A673 (cell line): ENCODE data around the gene FOXI1. TPM values are rescaled to one million over a fixed set of nuclear protein-coding genes. Genes with fewer than 3 reads are reported as not detected.

Experiments
- BruUV-seq: library from RNA; stranded (reverse); fragments of 400-500 nt; replicated peaks from 2 replicates; lab custom pipeline; 2021; lab: Mats Ljungman, UMichigan
- CTCF ChIA-PET: fragments of 300-600 bp; sonication (Branson Sonifier 250); formaldehyde crosslinking; loops from one replicate; lab custom pipeline; 2022; ENCODE audit warnings: antibody characterized with exemption; lab: Charles Lee
- POLR2A ChIA-PET: fragments of 300-600 bp; sonication (Branson Sonifier 250); formaldehyde crosslinking; loops from one replicate; lab custom pipeline; 2022; ENCODE audit warnings: antibody characterized with exemption; ENCODE audit not compliant: low non-redundant PET; lab: Charles Lee
- DNase-seq: peaks from one replicate; pipeline ENCODE4 v3.0.0-alpha.2; 2015; ENCODE audit warnings: low spot score
- H3K27ac ChIP-seq: fragments of 200-600 bp; sonication (generic); 2 replicates; pipeline ENCODE4 v1.5.1; 2016; ENCODE audit warnings: mixed run types, low read depth, mild to moderate bottlenecking, mixed read lengths, antibody characterized with exemption, low read length; ENCODE audit not compliant: poor library complexity, severe bottlenecking
- H3K27me3 ChIP-seq: fragments of 200-600 bp; sonication (generic); replicated peaks from 2 replicates; pipeline ENCODE4 v1.6.1; 2017; ENCODE audit warnings: mixed run types, low read depth, mild to moderate bottlenecking, mixed read lengths, antibody characterized with exemption, low read length; ENCODE audit not compliant: insufficient read depth, poor library complexity
- H3K36me3 ChIP-seq: fragments of 200-600 bp; sonication (generic); 2 replicates; pipeline ENCODE4 v1.6.1; 2016; ENCODE audit warnings: mixed run types, mild to moderate bottlenecking, mixed read lengths, antibody characterized with exemption, low read length; ENCODE audit not compliant: insufficient read depth, poor library complexity, severe bottlenecking
- H3K4me1 ChIP-seq: fragments of 200-600 bp; sonication (generic); 2 replicates; pipeline ENCODE4 v1.6.1; 2017; ENCODE audit warnings: mixed run types, mild to moderate bottlenecking, mixed read lengths, antibody characterized with exemption, low read length; ENCODE audit not compliant: insufficient read depth, poor library complexity, severe bottlenecking
- H3K4me3 ChIP-seq: fragments of 200-600 bp; sonication (generic); 2 replicates; pipeline ENCODE4 v1.5.1; 2016; ENCODE audit warnings: low read depth, mixed run types, mild to moderate bottlenecking, mixed read lengths, low read length; ENCODE audit not compliant: poor library complexity, severe bottlenecking
- H3K9me3 ChIP-seq: fragments of 200-600 bp; sonication (generic); 2 replicates; pipeline ENCODE4 v1.6.1; 2016; ENCODE audit warnings: mixed run types, low read depth, mild to moderate bottlenecking, mixed read lengths, antibody characterized with exemption, low read length; ENCODE audit not compliant: poor library complexity, severe bottlenecking
- EZH2 ChIP-seq: fragments of 200-600 bp; sonication (generic); IDR thresholded peaks from 2 replicates; pipeline ENCODE4 v1.6.1; 2017; ENCODE audit warnings: borderline replicate concordance, low read depth, mild to moderate bottlenecking, mixed read lengths, antibody characterized with exemption, low read length; ENCODE audit not compliant: poor library complexity, severe bottlenecking
- intact Hi-C: fragments of 100-400 bp; cut with micrococcal nuclease; formaldehyde crosslinking; loops from one replicate; pipeline ENCODE4 v1.10.0; 2022; ENCODE audit not compliant: unreplicated experiment
- total RNA-seq: library from RNA; stranded (reverse); gene quantifications from 2 replicates; pipeline ENCODE4 v1.2.3, GENCODE V29; 2021
- TF ChIP-seq, protein P1 (sequence below): fragments of 300-800, 200-600 bp; sonication (generic); conservative IDR thresholded peaks from 2 replicates; pipeline ENCODE4 v1.5.1; 2017; ENCODE audit warnings: low read depth, mild to moderate bottlenecking, antibody characterized with exemption, low read length, moderate library complexity, mixed read lengths

FOXI1 gene
- total RNA-seq, 1 experiment from 2014 or later, result not detected

DNA sequence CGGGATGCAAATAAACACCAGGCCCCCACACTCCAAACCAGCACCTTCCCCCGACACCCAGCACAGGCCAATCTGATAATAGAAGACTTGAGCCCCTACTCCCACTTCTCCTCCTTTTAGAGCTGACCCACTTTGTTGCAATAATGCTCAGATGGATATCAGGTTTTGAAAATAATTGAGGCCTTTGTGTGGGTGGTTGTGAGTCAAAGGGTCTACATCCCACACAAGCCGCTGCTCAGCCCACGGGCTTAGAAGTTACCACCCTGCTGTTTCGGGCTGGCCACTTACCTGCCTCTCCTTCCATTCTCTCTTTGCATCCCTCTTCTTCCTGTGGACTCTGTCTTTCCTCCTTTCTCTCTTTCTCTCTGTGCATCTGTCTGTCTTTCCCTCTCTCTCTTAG, 36.2 kb upstream of the FOXI1 start:
- intact Hi-C loops, result no loop called here
- ChIA-PET CTCF (no interaction called here), POLR2A (no interaction called here)
- no peak overlapping the region for H3K27ac ChIP-seq
- no peak for DNase-seq
- no TSS peak for BruUV-seq
- TF ChIP-seq EZH2, result no peak
- TF ChIP-seq, protein P1, sequence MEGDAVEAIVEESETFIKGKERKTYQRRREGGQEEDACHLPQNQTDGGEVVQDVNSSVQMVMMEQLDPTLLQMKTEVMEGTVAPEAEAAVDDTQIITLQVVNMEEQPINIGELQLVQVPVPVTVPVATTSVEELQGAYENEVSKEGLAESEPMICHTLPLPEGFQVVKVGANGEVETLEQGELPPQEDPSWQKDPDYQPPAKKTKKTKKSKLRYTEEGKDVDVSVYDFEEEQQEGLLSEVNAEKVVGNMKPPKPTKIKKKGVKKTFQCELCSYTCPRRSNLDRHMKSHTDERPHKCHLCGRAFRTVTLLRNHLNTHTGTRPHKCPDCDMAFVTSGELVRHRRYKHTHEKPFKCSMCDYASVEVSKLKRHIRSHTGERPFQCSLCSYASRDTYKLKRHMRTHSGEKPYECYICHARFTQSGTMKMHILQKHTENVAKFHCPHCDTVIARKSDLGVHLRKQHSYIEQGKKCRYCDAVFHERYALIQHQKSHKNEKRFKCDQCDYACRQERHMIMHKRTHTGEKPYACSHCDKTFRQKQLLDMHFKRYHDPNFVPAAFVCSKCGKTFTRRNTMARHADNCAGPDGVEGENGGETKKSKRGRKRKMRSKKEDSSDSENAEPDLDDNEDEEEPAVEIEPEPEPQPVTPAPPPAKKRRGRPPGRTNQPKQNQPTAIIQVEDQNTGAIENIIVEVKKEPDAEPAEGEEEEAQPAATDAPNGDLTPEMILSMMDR, result no peak
- peaks cover 19% of the 10 kb centered on the region for H3K4me1 ChIP-seq
- H3K4me3 ChIP-seq, result no peak overlapping the region
- H3K27me3 ChIP-seq, result no peaks in the 10 kb centered on the region
- H3K9me3 ChIP-seq, result no peaks in the 10 kb centered on the region
- no peaks in the 10 kb centered on the region for H3K36me3 ChIP-seq

DNA sequence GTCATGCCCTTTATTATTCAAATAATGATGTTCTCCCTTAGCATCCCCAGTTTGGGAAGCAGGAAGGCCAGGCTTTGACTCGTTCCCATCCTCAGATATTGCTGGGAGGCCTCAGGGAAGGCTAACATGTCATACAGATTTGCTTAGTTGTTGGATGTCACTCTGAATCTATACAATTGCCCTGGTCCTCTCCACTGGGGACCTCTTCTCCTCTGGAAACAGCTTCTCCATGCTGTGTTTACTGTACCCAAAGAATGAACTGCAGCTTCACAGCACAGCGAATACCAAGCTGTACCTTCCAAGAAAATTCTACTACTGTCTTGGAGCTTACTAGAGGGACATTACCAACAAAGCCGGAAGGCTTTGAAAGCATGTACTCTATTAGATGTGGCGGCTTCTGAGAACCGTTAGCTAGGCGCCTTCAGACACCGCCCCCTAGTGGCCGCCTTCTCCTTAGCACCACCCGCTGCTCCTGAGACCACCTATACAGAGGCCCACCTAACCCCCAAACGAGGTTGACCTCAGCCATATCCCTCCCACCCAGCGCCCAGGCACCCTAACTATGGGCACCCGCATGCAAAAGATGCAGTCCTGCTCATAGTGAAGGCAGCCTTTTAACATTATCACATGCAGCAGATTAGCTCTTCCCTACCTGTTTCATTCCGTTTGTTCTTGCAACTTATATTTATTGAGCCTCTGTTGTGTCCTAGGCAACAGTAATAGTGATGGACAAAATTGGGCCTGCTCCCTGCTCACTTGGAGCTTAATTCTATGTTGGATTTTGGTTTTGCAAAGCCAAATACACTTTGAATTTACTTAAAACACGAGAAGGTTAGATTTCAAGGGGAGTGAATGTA, 34.9 kb upstream of the FOXI1 start:
- Histone ChIP-seq H3K27me3 (no peaks in the 10 kb centered on the region), H3K4me1 (peaks cover 19% of the 10 kb centered on the region), H3K4me3 (no peak overlapping the region), H3K36me3 (no peaks in the 10 kb centered on the region), H3K9me3 (no peaks in the 10 kb centered on the region), H3K27ac (no peak overlapping the region)
- intact Hi-C loops, result no loop called here
- POLR2A ChIA-PET, result no interaction called here
- DNase-seq, result peak; percentile 37
- CTCF ChIA-PET, result interaction anchor here (0.6 to 1.0 kb wide), 2 partner anchors 10 to 115 kb away, joined by 4 to 5 read pairs; no protein-coding TSS in a partner anchor
- TF ChIP-seq, protein P1, result peak; percentile 65
- no peak for TF ChIP-seq EZH2
- no TSS peak for BruUV-seq

DNA sequence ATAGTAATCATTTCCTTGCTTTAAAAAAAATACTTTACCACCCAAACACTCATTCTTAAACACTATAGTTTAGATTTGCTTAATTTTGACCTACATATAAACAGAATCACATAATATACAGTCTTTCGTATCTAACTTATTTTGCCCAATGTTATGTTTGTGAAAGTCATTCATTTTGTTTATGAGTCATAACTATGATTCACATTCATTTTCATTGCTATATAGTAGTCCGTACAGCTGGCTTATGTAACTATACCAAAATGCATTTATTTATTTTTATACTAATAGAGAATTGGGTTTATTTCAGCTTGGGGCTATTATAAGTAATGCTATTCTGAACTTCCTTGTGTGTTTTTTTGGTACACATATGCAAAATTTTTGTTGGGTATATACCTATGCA, 33.9 kb upstream of the FOXI1 start:
- BruUV-seq, result no TSS peak
- CTCF ChIA-PET, result no interaction called here

More for the DNA sequence above, 33.9 kb upstream of the FOXI1 start:
- Histone ChIP-seq H3K9me3 (no peaks in the 10 kb centered on the region), H3K27me3 (no peaks in the 10 kb centered on the region), H3K27ac (no peak overlapping the region), H3K4me3 (no peak overlapping the region), H3K4me1 (peaks cover 17% of the 10 kb centered on the region), H3K36me3 (no peaks in the 10 kb centered on the region)
- DNase-seq, result no peak
- intact Hi-C loops, result no loop called here
- TF ChIP-seq, protein P1, result no peak
- no peak for TF ChIP-seq EZH2
- POLR2A ChIA-PET, result interaction anchor here (0.5 kb wide), 1 partner anchor 11 kb away, joined by 3 read pairs; no protein-coding TSS in a partner anchor
